Panc1 (cell line): Measurements from ENCODE around the gene CROCC. TPM values are rescaled to one million over a fixed set of nuclear protein-coding genes. Genes with fewer than 3 reads are reported as not detected.

Source experiments
- ATAC-seq: fragments of 200-7000 bp; cut with Tn5 transposase; 2 replicates; pipeline ENCODE4 v1.9.1; 2020; ENCODE audit warnings: mild to moderate bottlenecking, moderate library complexity
- BruUV-seq: library from RNA; stranded (reverse); fragments of 400-500 nt; replicated peaks from 2 replicates; lab custom pipeline; 2021; lab: Mats Ljungman, UMichigan
- CTCF ChIA-PET: fragments of 300-600 bp; sonication (Branson Sonifier 250); formaldehyde crosslinking; loops from one replicate; lab custom pipeline; 2022; ENCODE audit warnings: antibody characterized with exemption; lab: Charles Lee
- POLR2A ChIA-PET: fragments of 300-600 bp; sonication (Branson Sonifier 250); formaldehyde crosslinking; loops from one replicate; lab custom pipeline; 2022; ENCODE audit warnings: antibody characterized with exemption; lab: Charles Lee
- DNase-seq: peaks from one replicate; pipeline ENCODE4 v3.0.0-alpha.2; 2010; ENCODE audit warnings: low read depth, low spot score
- H3K27ac ChIP-seq: 2 replicates; pipeline ENCODE4 v1.5.1; 2011; ENCODE audit warnings: mild to moderate bottlenecking, low read length, inconsistent platforms
- H3K27me3 ChIP-seq: fragments of 200-500 bp; sonication (Bioruptor generic); 2 replicates; pipeline ENCODE4 v1.6.0; 2014; ENCODE audit warnings: low read length, inconsistent platforms; ENCODE audit not compliant: control insufficient read depth, insufficient read depth
- H3K36me3 ChIP-seq: fragments of 200-500 bp; sonication (Bioruptor generic); 2 replicates; pipeline ENCODE4 v1.5.1; 2014; ENCODE audit warnings: inconsistent platforms, mild to moderate bottlenecking, low read length, moderate library complexity; ENCODE audit not compliant: control insufficient read depth, insufficient read depth
- H3K4me1 ChIP-seq: 2 replicates; pipeline ENCODE4 v1.5.1; 2011; ENCODE audit warnings: inconsistent platforms, mild to moderate bottlenecking, low read length, moderate library complexity; ENCODE audit not compliant: control insufficient read depth, insufficient read depth
- H3K4me3 ChIP-seq, 2 experiments: 2 replicates each; pipeline ENCODE4 v1.5.1; 2011 to 2012; ENCODE audit warnings: low read depth in 2 of 2, low read length in 2 of 2, mild to moderate bottlenecking in 2 of 2, inconsistent platforms in 1 of 2, moderate library complexity in 1 of 2
- H3K9me3 ChIP-seq: fragments of 200-500 bp; sonication (Bioruptor generic); 2 replicates; pipeline ENCODE4 v1.5.1; 2014; ENCODE audit warnings: low read depth, mild to moderate bottlenecking, inconsistent platforms, low read length, moderate library complexity; ENCODE audit not compliant: control insufficient read depth, insufficient read depth
- CTCF ChIP-seq: fragments of 450-650 bp; IDR thresholded peaks from 2 replicates; pipeline ENCODE4 v1.5.1; 2017; ENCODE audit warnings: mild to moderate bottlenecking
- POLR2AphosphoS5 ChIP-seq: IDR thresholded peaks from 2 replicates; pipeline ENCODE4 v1.6.1; 2012; ENCODE audit warnings: mild to moderate bottlenecking, low read depth, low read length, moderate library complexity
- REST ChIP-seq, 2 experiments: IDR thresholded peaks; 2 replicates each; pipeline ENCODE4 v1.6.1; 2011 to 2012; ENCODE audit warnings: low read depth in 2 of 2, control low read depth in 1 of 2, low read length in 1 of 2, mild to moderate bottlenecking in 1 of 2, moderate library complexity in 1 of 2; ENCODE audit not compliant: insufficient read depth in 1 of 2
- SIN3A ChIP-seq: IDR thresholded peaks from 2 replicates; pipeline ENCODE4 v1.6.1; 2012; ENCODE audit warnings: low read depth, mild to moderate bottlenecking, low read length, moderate library complexity, borderline replicate concordance; ENCODE audit not compliant: insufficient read depth
- TCF7L2 ChIP-seq: IDR thresholded peaks from 2 replicates; pipeline ENCODE4 v1.6.1; 2011; ENCODE audit warnings: mild to moderate bottlenecking, low read depth, low read length, inconsistent platforms
- in situ Hi-C: cut with HindIII; loops from 2 replicates; pipeline ENCODE4 v1.10.0; 2016; ENCODE audit warnings: low sequenced_read_pairs, low pct_unique_long_range_greater_than_20kb
- intact Hi-C: fragments of 100-400 bp; cut with micrococcal nuclease; formaldehyde crosslinking; loops from one replicate; pipeline ENCODE4 v1.10.0; 2022; ENCODE audit not compliant: unreplicated experiment
- total RNA-seq: library from RNA; stranded (reverse); gene quantifications from one replicate; pipeline ENCODE4 v1.2.1, GENCODE V29; 2021; ENCODE audit not compliant: unreplicated experiment

Gene CROCC
- total RNA-seq, 1 experiment from 2014 or later: 13.6 TPM

GRCh38 chr1:16983649-16984048, 61.9 kb downstream of the CROCC start:
- BruUV-seq: no TSS peak
- intact Hi-C loops: no loop called here
- POLR2A ChIA-PET: no interaction called here

GRCh38 chr1:16984717-16985116, 63.0 kb downstream of the CROCC start:
- DNase-seq: no peak
- Histone ChIP-seq H3K4me3 (no peak overlapping the region), H3K36me3 (peaks cover 3% of the 10 kb centered on the region; the same call in 1 of the 2 replicates), H3K4me1 (peaks cover 4% of the 10 kb centered on the region; the same call in 1 of the 2 replicates), H3K9me3 (no peaks in the 10 kb centered on the region), H3K27me3 (no peaks in the 10 kb centered on the region), H3K27ac (no peak overlapping the region)
- POLR2A ChIA-PET: no interaction called here
- peak; percentile 13; the same call in 1 of the 2 replicates for ATAC-seq
- no peak for TF ChIP-seq TCF7L2
- TF ChIP-seq SIN3A: no peak
- TF ChIP-seq CTCF: no peak
- TF ChIP-seq REST (IDR thresholded peaks at IDR 0.05; ENCODE audit: insufficient read depth in 1 of 2, low read depth in 2 of 2, low read length in 1 of 2): no peak
- TF ChIP-seq POLR2AphosphoS5: no peak
- no TSS peak for BruUV-seq
- intact Hi-C loops (no loop called here), in situ Hi-C loops (no loop called here)
- CTCF ChIA-PET: no interaction called here

More at GRCh38 chr1:16983649-16984048, 61.9 kb downstream of the CROCC start:
- Histone ChIP-seq H3K27me3 (no peaks in the 10 kb centered on the region), H3K27ac (no peak overlapping the region), H3K4me3 (no peak overlapping the region), H3K9me3 (no peaks in the 10 kb centered on the region), H3K36me3 (peaks cover 3% of the 10 kb centered on the region; the same call in 1 of the 2 replicates), H3K4me1 (peaks cover 4% of the 10 kb centered on the region; the same call in 1 of the 2 replicates)
- ATAC-seq (no peak), DNase-seq (no peak)
- no peak for TF ChIP-seq TCF7L2
- TF ChIP-seq POLR2AphosphoS5: no peak
- TF ChIP-seq REST (IDR thresholded peaks at IDR 0.05; ENCODE audit: insufficient read depth in 1 of 2, low read depth in 2 of 2, low read length in 1 of 2): no peak
- no peak for TF ChIP-seq SIN3A
- TF ChIP-seq CTCF: no peak
- in situ Hi-C loops: no loop called here
- CTCF ChIA-PET: no interaction called here
